H1 (cell line): Measurements from ENCODE around the gene BPIFA2. TPM values are rescaled to one million over a fixed set of nuclear protein-coding genes. Genes with fewer than 3 reads are reported as not detected.

Experiments
- CTCF ChIA-PET: fragments of 300-600 bp; sonication (Branson Sonifier 250); formaldehyde crosslinking; loops from one replicate; lab custom pipeline; 2021; ENCODE audit not compliant: partially characterized antibody; lab: Charles Lee
- POLR2A ChIA-PET: fragments of 300-600 bp; sonication (Branson Sonifier 250); formaldehyde crosslinking; loops from one replicate; lab custom pipeline; 2021; ENCODE audit warnings: inconsistent platforms; ENCODE audit not compliant: partially characterized antibody; lab: Charles Lee
- DNase-seq, 2 experiments: peaks; one replicate each; pipeline versions ENCODE4 v3.0.0 to v3.0.0-alpha.2; 2010 to 2022; ENCODE audit warnings: low spot score in 2 of 2, low read depth in 1 of 2, mixed read lengths in 1 of 2
- FAIRE-seq: peaks from 2 replicates; lab custom pipeline; 2011; peaks lifted over from hg19 to GRCh38; lab: Jason Lieb, UNC
- H2AFZ ChIP-seq: 2 replicates; pipeline ENCODE4 v1.8.1; 2012; ENCODE audit warnings: low read length, inconsistent platforms
- H2AK5ac ChIP-seq: 2 replicates; pipeline ENCODE4 v1.6.1; 2013; ENCODE audit warnings: low read depth, low read length
- H2BK120ac ChIP-seq: replicated peaks from 2 replicates; pipeline ENCODE3; 2013; ENCODE audit warnings: low read depth, low read length, inconsistent platforms
- H2BK12ac ChIP-seq: 2 replicates; pipeline ENCODE4 v1.6.1; 2013; ENCODE audit warnings: low read depth, low read length
- H2BK15ac ChIP-seq: 2 replicates; pipeline ENCODE4 v1.6.1; 2013; ENCODE audit warnings: low read length
- H2BK20ac ChIP-seq: 2 replicates; pipeline ENCODE4 v1.6.1; 2013; ENCODE audit warnings: low read length
- H2BK5ac ChIP-seq: 2 replicates; pipeline ENCODE4 v1.6.1; 2013; ENCODE audit warnings: low read depth, low read length
- H3K14ac ChIP-seq: 2 replicates; pipeline ENCODE4 v1.6.1; 2013; ENCODE audit warnings: inconsistent platforms; ENCODE audit not compliant: insufficient read length
- H3K18ac ChIP-seq: 2 replicates; pipeline ENCODE4 v1.6.1; 2013; ENCODE audit warnings: low read length; ENCODE audit errors: extremely low read depth
- H3K23ac ChIP-seq: 2 replicates; pipeline ENCODE4 v1.6.1; 2013; ENCODE audit warnings: inconsistent platforms; ENCODE audit not compliant: insufficient read length
- H3K23me2 ChIP-seq: 2 replicates; pipeline ENCODE4 v1.6.1; 2013; ENCODE audit warnings: low read depth, low read length
- H3K27ac ChIP-seq: 2 replicates; pipeline ENCODE4 v1.6.1; 2011; ENCODE audit warnings: low read depth, low read length, inconsistent platforms
- H3K27me3 ChIP-seq, 4 experiments: replicated peaks in 1 of 4; 1 replicate in 1 of 4; 2 replicates in 3 of 4; pipeline versions ENCODE4 v1.6.1 to v1.8.1; 2011 to 2013; ENCODE audit warnings: low read length in 3 of 4, mild to moderate bottlenecking in 3 of 4, inconsistent platforms in 2 of 4, mixed read lengths in 2 of 4, moderate library complexity in 1 of 4; ENCODE audit not compliant: control insufficient read depth in 3 of 4, insufficient read depth in 3 of 4; ENCODE audit errors: extremely low read depth in 1 of 4
- H3K36me3 ChIP-seq, 4 experiments: 2 replicates each; pipeline versions ENCODE4 v1.6.1 to v1.8.1; 2011 to 2013; ENCODE audit warnings: mild to moderate bottlenecking in 4 of 4, low read length in 3 of 4, moderate library complexity in 2 of 4, control low read depth in 1 of 4, inconsistent platforms in 1 of 4; ENCODE audit not compliant: insufficient read depth in 4 of 4, control insufficient read depth in 2 of 4
- H3K4ac ChIP-seq: replicated peaks from 2 replicates; pipeline ENCODE3; 2013; ENCODE audit warnings: low read length, low read depth, mixed read lengths, inconsistent platforms; ENCODE audit not compliant: insufficient read length
- H3K4me1 ChIP-seq, 4 experiments: replicated peaks in 1 of 4; 1 replicate in 1 of 4; 2 replicates in 3 of 4; pipeline versions ENCODE4 v1.6.1 to v1.8.1; 2011 to 2013; ENCODE audit warnings: low read length in 3 of 4, inconsistent platforms in 2 of 4, mixed read lengths in 1 of 4; ENCODE audit not compliant: insufficient read depth in 4 of 4, control insufficient read depth in 3 of 4
- H3K4me2 ChIP-seq, 2 experiments: 2 replicates each; pipeline versions ENCODE4 v1.6.1 to v1.8.1; 2011 to 2013; ENCODE audit warnings: low read depth in 2 of 2, low read length in 2 of 2, control low read depth in 1 of 2, inconsistent platforms in 1 of 2, mild to moderate bottlenecking in 1 of 2; ENCODE audit not compliant: insufficient read depth in 1 of 2
- H3K4me3 ChIP-seq, 4 experiments: fragments of 200-600, 300-600 bp in 1 of 4; sonication (generic), shearing (Covaris generic), sonication (Bioruptor Twin) in 1 of 4; 2 replicates each; pipeline versions ENCODE4 v1.5.1 to v1.8.1; 2011 to 2016; ENCODE audit warnings: low read length in 4 of 4, low read depth in 3 of 4, control low read depth in 2 of 4, inconsistent platforms in 2 of 4, mild to moderate bottlenecking in 2 of 4, mixed read lengths in 1 of 4, moderate library complexity in 1 of 4; ENCODE audit not compliant: insufficient read depth in 2 of 4; ENCODE audit errors: extremely low read depth in 1 of 4
- H3K56ac ChIP-seq: replicated peaks from 2 replicates; pipeline ENCODE3; 2013; ENCODE audit warnings: low read depth, mild to moderate bottlenecking, mixed read lengths, low read length, inconsistent platforms; ENCODE audit not compliant: insufficient read length
- H3K79me1 ChIP-seq: 2 replicates; pipeline ENCODE4 v1.6.1; 2013; ENCODE audit warnings: low read depth, low read length, control low read depth
- H3K79me2 ChIP-seq, 2 experiments: 2 replicates each; pipeline versions ENCODE4 v1.6.1 to v1.8.1; 2012 to 2013; ENCODE audit warnings: low read length in 2 of 2, mild to moderate bottlenecking in 2 of 2, inconsistent platforms in 1 of 2; ENCODE audit not compliant: insufficient read depth in 2 of 2, control insufficient read depth in 1 of 2
- H3K9ac ChIP-seq, 4 experiments: replicated peaks in 1 of 4; 1 replicate in 1 of 4; 2 replicates in 3 of 4; pipeline versions ENCODE4 v1.6.1 to v1.8.1; 2011 to 2013; ENCODE audit warnings: low read depth in 3 of 4, low read length in 3 of 4, control low read depth in 2 of 4, mild to moderate bottlenecking in 2 of 4, moderate library complexity in 2 of 4, inconsistent platforms in 1 of 4; ENCODE audit errors: extremely low read depth in 1 of 4
- H3K9me3 ChIP-seq, 2 experiments: 2 replicates each; pipeline versions ENCODE4 v1.6.1 to v1.8.1; 2012 to 2013; ENCODE audit warnings: mild to moderate bottlenecking in 2 of 2, moderate library complexity in 2 of 2, control low read depth in 1 of 2, inconsistent platforms in 1 of 2, low read depth in 1 of 2, low read length in 1 of 2, mixed read lengths in 1 of 2; ENCODE audit not compliant: insufficient read depth in 2 of 2
- H4K20me1 ChIP-seq, 2 experiments: replicated peaks in 1 of 2; 2 replicates each; pipeline versions ENCODE3 to v1.8.1; 2011 to 2013; ENCODE audit warnings: inconsistent platforms in 2 of 2, low read length in 2 of 2, mild to moderate bottlenecking in 1 of 2; ENCODE audit not compliant: insufficient read depth in 2 of 2, control insufficient read depth in 1 of 2
- H4K5ac ChIP-seq: 2 replicates; pipeline ENCODE4 v1.6.1; 2013; ENCODE audit warnings: low read length, low read depth, mixed read lengths, inconsistent platforms; ENCODE audit not compliant: insufficient read length
- H4K8ac ChIP-seq: 2 replicates; pipeline ENCODE4 v1.8.0; 2013; ENCODE audit warnings: mild to moderate bottlenecking, moderate library complexity, low read length, inconsistent platforms; ENCODE audit not compliant: insufficient read depth; ENCODE audit errors: extremely low read depth
- H4K91ac ChIP-seq: replicated peaks from 2 replicates; pipeline ENCODE3; 2013; ENCODE audit warnings: low read length, mixed read lengths, inconsistent platforms; ENCODE audit not compliant: insufficient read length
- CBX8 ChIP-seq: fragments of 300-800, 300-1000 bp; sonication (generic); IDR thresholded peaks from 2 replicates; pipeline ENCODE4 v1.7.1; 2016; ENCODE audit warnings: low read depth, low read length, borderline replicate concordance
- CHD2 ChIP-seq: IDR thresholded peaks from 2 replicates; pipeline ENCODE4 v1.6.1; 2012; ENCODE audit warnings: low read length, improper control_type of control experiment
- EZH2 ChIP-seq: fragments of 200-600 bp; sonication (generic); IDR thresholded peaks from 2 replicates; pipeline ENCODE4 v1.7.1; 2012; ENCODE audit warnings: low read depth, mild to moderate bottlenecking, moderate library complexity, low read length, inconsistent platforms; ENCODE audit not compliant: severe bottlenecking
- TBP ChIP-seq: IDR thresholded peaks from 2 replicates; pipeline ENCODE4 v1.6.1; 2011; ENCODE audit warnings: low read depth, low read length, improper control_type of control experiment
- ZNF274 ChIP-seq: IDR thresholded peaks from 2 replicates; pipeline ENCODE4 v1.7.0; 2012; ENCODE audit warnings: low read length, borderline replicate concordance; ENCODE audit errors: extremely low read depth
- WGBS, 2 experiments: shearing (Covaris generic) in 1 of 2; methylation state at CpG; one replicate each; pipeline versions ENCODE4 v1.1.6 to v1.1.7; 2013 to 2015; ENCODE audit warnings: low lambda C conversion rate in 2 of 2, mixed read lengths in 2 of 2, inconsistent platforms in 1 of 2, low coverage in 1 of 2, missing lambda C conversion rate in 1 of 2; ENCODE audit not compliant: insufficient replicate concordance in 2 of 2, insufficient coverage in 1 of 2, insufficient read length in 1 of 2; ENCODE audit errors: extremely low coverage in 1 of 2, missing lambda C conversion rate in 1 of 2; 5-methylcytosine and 5-hydroxymethylcytosine counted together
- polyA plus RNA-seq, 7 experiments: library from polyadenylated mRNA; depleted of rRNA in 3 of 7; stranded (reverse) in 5 of 7; unstranded in 2 of 7; fragments of >200 nt in 5 of 7; fragments of 200-250 nt in 2 of 7; gene quantifications; 1 replicate in 5 of 7; 2 replicates in 1 of 7; 4 replicates in 1 of 7; pipeline versions ENCODE4 v1.2.1 to v1.2.3, GENCODE V29; 2011 to 2013; ENCODE audit warnings: missing spikeins in 2 of 7, mixed read lengths in 2 of 7
- total RNA-seq: library from RNA; stranded (reverse); fragmentation: NEBNext Ultra II Directional; extraction: Animal tissue kit (Norgen Biotek cat#: 25700); gene quantifications from 2 replicates; pipeline ENCODE4 v1.2.1, GENCODE V29; 2021

The BPIFA2 gene
- total and polyA plus RNA-seq, 2 of the 8 experiments (the other 6 are each of a cell fraction or from before 2014, with no cell fraction given) = not detected

GRCh38 chr20:33180169-33180568 is 12.2 kb downstream of the BPIFA2 start:
- no peak overlapping the region for H3K23ac ChIP-seq
- no peak overlapping the region for H3K9ac ChIP-seq
- POLR2A ChIA-PET = interaction anchor here (1.4 kb wide), 1 partner anchor 8 kb away, joined by 5 read pairs; no protein-coding TSS in a partner anchor
- H3K4me1 ChIP-seq = peaks cover 0 to 3% (median 2%) of the 10 kb centered on the region in 4 experiments; a peak in 3 of 7 replicates
- H3K9me3 ChIP-seq = no peaks in the 10 kb centered on the region
- H3K27ac ChIP-seq = no peak overlapping the region
- no peaks in the 10 kb centered on the region for H3K79me2 ChIP-seq
- no peak overlapping the region for H3K4ac ChIP-seq
- no peak overlapping the region for H4K8ac ChIP-seq
- H3K14ac ChIP-seq = no peak overlapping the region
- FAIRE-seq (no peak), DNase-seq (no peak)
- no peak overlapping the region for H3K4me2 ChIP-seq
- CTCF ChIA-PET = interaction anchor here (1.1 to 3.9 kb wide), 3 partner anchors 11 to 206 kb away, joined by 3 to 14 read pairs (median 5); no protein-coding TSS in a partner anchor
- no peaks in the 10 kb centered on the region for H3K23me2 ChIP-seq
- H2BK12ac ChIP-seq = no peak overlapping the region
- no peaks in the 10 kb centered on the region for H3K79me1 ChIP-seq
- no peak overlapping the region for H2BK15ac ChIP-seq
- no peak overlapping the region for H4K91ac ChIP-seq
- no peak overlapping the region for H2BK5ac ChIP-seq
- no peaks in the 10 kb centered on the region for H3K36me3 ChIP-seq
- no peak overlapping the region for H2AK5ac ChIP-seq
- no peaks in the 10 kb centered on the region for H3K27me3 ChIP-seq
- 91% methylated on average over 4 of the region's 5 CpGs; no CpG with 5 or more reads in 1 of the 2 experiments for WGBS, 2 experiments
- H2BK20ac ChIP-seq = no peak overlapping the region
- H2AFZ ChIP-seq = no peak overlapping the region
- no peak overlapping the region for H3K4me3 ChIP-seq
- H3K56ac ChIP-seq = no peak overlapping the region
- no peak overlapping the region for H4K5ac ChIP-seq
- H4K20me1 ChIP-seq = no peaks in the 10 kb centered on the region
- no peak overlapping the region for H3K18ac ChIP-seq
- H2BK120ac ChIP-seq = no peak overlapping the region
- no peak for TF ChIP-seq ZNF274
- no peak for TF ChIP-seq CHD2
- TF ChIP-seq EZH2 = no peak
- TF ChIP-seq TBP = no peak
- TF ChIP-seq CBX8 = no peak
